ENCODE data around the gene HDDC3.
A peak's percentile ranks its signal among the peaks of the same experiment; 100 is the strongest.
"Not testable (repeated sequence)": the region's sequence is repeated elsewhere in the genome, so short reads cannot be mapped to it uniquely, and the experiment has no call there.

The HDDC3 gene

DNA sequence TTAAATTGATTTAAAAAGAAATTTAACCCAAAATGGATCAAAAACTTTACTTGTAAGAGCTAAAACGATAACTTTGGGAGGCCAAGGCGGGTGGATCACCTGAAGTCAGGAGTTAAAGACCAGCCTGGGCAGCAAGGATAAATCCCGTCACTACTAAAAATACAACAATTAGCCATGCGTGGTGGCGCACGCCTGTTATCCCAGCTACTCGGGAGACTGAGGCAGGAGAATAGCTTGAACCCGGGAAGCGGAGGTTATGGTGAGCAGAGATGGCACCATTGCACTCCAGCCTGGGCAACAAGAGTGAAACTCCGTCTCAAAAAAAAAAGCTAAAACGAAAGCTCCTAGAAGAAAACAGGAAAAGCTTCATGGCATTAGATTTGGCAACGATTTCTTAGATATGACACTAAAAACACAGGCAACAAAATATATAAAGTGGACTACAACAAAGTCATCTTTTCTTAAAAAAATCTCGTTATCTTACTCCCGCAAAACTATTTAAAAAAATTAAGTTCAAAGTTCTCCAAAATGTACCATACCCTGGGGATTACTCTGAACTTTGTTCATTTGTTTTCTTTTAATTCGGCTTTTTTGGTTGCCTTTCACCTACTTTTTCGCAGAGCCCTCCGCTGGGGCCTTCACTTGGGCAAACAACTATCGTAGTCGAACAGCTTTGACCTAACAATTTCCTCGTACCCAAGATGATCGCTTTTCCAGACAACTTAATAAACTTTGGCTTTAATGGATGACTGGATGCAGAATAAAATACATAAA is 2.9 kb downstream of the HDDC3 start:
- Mint-ChIP-seq H3K27me3 (ENCODE audit: low read depth) (no peaks in the 10 kb centered on the region), H3K36me3 (ENCODE audit: low read depth) (peaks cover 5% of the 10 kb centered on the region), H3K9me3 (no peaks in the 10 kb centered on the region), H3K4me3 (peak overlapping the region; percentile 98), H3K27ac (peak overlapping the region; percentile 100), H3K4me1 (ENCODE audit: low read depth) (peaks cover 48% of the 10 kb centered on the region)

DNA sequence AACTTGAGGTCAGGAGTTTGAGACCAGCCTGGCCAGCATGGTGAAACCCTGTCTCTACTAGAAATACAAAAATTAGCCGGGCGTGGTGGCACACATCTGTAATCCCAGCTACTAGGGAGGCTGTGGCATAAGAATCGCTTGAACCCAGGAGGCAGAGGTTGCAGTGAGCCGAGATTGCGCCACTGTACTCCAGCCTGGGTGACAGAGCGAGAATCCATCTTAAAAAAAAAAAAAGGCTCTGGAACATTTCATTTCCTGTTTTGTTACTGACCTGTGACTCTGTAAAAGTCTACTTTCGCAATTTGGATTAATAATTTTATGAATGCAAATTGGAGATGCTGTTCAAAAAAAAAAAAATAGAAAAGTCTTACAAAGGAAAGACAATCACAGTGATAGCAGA is 4.2 kb downstream of the HDDC3 start:
- H3K4me1 Mint-ChIP-seq (ENCODE audit: low read depth), result peaks cover 47% of the 10 kb centered on the region
- peak overlapping the region; percentile 67 for H3K4me3 Mint-ChIP-seq
- H3K27ac Mint-ChIP-seq, result peak overlapping the region; percentile 71
- H3K9me3 Mint-ChIP-seq; H3K27me3 Mint-ChIP-seq (ENCODE audit: low read depth); H3K36me3 Mint-ChIP-seq (ENCODE audit: low read depth): not testable (repeated sequence)

DNA sequence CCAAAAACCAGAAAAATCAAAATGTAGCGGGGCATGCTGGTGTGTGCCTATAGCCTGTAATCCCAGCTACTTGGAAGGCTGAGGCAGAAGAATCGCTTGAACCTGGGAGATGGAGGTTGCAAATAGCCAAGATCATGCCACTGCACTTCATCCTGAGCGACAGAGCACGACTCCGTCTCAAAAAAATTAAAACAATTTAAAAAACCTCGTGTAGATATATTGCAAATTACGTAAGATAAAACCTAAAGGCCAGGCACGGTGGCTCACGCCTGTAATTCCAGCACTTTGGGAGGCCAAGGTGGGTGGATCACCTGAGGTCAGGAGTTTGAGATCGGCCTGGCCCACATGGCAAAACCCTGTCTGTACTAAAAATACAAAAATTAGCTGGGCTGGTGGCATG is 5.6 kb downstream of the HDDC3 start:
- H3K27ac Mint-ChIP-seq; H3K27me3 Mint-ChIP-seq (ENCODE audit: low read depth); H3K4me3 Mint-ChIP-seq; H3K9me3 Mint-ChIP-seq: not testable (repeated sequence)
- H3K4me1 Mint-ChIP-seq (ENCODE audit: low read depth), result peaks cover 54% of the 10 kb centered on the region
- H3K36me3 Mint-ChIP-seq (ENCODE audit: low read depth), result peaks cover 12% of the 10 kb centered on the region

DNA sequence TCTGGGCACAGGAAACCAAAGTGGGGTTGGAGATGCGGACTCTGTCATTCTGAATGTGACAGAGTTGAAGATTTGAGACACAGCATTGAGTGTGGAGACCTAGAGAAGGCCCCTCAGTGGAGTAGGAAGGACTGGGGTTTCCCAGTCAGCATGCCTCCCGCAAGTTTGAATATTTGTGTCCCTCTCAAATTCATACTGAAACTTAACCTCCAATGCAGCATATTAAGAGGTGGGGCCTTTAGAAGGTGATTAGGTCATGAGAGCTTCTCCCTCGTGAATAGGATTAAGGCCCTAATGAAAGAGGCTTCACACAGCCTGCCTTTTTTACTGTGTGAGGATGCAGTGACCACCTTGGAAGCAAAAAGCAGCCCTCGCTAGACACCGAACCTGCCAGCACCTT is 8.0 kb downstream of the HDDC3 start:
- Mint-ChIP-seq H3K36me3 (ENCODE audit: low read depth) (peaks cover 32% of the 10 kb centered on the region), H3K4me3 (peak overlapping the region; percentile 18), H3K27me3 (ENCODE audit: low read depth) (no peaks in the 10 kb centered on the region), H3K9me3 (no peaks in the 10 kb centered on the region), H3K4me1 (ENCODE audit: low read depth) (peaks cover 45% of the 10 kb centered on the region), H3K27ac (peak overlapping the region; percentile 84)

DNA sequence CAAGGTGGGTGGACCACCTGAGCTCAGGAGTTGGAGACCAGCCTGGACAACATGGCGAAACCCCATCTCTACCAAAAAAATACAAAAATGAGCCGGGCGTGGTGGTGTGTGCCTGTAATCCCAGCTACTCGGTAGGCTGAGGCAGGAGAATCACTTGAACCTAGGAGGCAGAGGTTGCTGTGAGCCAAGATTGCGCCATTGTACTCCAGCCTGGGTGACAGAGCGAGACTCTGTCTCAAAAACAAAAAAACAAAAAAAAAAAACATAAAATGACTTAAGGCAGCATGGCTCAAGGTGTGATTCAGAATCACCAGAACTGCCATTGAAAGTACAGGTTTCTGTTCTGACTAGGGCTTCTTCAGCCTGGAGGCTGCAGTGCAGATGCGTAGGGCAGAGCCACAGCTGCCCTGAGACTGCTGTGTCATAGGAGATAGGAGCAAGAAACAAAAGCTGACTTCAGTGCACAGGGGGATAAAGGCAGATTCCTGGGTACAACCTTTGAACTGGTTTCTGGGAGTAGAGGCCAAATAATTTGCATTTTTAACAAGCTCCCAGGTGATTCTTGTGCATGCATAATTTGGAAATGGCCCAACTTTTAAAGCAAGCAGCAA is 9.5 kb downstream of the HDDC3 start:
- H3K9me3 Mint-ChIP-seq; H3K27me3 Mint-ChIP-seq (ENCODE audit: low read depth): not testable (repeated sequence)
- Mint-ChIP-seq H3K4me3 (peak overlapping the region; percentile 5), H3K4me1 (ENCODE audit: low read depth) (peaks cover 38% of the 10 kb centered on the region), H3K36me3 (ENCODE audit: low read depth) (peaks cover 41% of the 10 kb centered on the region), H3K27ac (peak overlapping the region; percentile 84)

DNA sequence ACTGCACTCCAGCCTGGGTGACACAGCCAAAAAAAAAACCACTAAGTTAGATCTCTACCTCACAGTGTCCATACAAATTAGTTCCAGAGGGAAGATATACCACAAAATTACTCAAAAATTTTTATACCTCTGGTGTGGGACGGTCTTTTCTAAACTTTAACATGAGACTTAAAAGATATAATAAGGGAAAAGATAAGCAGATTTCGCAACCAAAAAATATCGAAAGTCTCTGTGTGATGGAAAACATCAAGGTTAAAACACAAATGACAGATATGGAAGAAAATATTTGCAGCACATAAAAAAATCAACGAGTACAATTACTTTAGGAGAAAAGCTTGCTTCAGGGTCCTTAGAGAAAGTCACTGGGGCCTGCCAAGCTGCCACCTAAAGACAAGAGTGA is 10.5 kb downstream of the HDDC3 start:
- no peak overlapping the region for H3K4me3 Mint-ChIP-seq
- H3K27ac Mint-ChIP-seq, result peak overlapping the region; percentile 55
- H3K27me3 Mint-ChIP-seq (ENCODE audit: low read depth), result no peaks in the 10 kb centered on the region
- no peaks in the 10 kb centered on the region for H3K9me3 Mint-ChIP-seq
- H3K36me3 Mint-ChIP-seq (ENCODE audit: low read depth), result peaks cover 48% of the 10 kb centered on the region
- H3K4me1 Mint-ChIP-seq (ENCODE audit: low read depth), result peaks cover 38% of the 10 kb centered on the region

DNA sequence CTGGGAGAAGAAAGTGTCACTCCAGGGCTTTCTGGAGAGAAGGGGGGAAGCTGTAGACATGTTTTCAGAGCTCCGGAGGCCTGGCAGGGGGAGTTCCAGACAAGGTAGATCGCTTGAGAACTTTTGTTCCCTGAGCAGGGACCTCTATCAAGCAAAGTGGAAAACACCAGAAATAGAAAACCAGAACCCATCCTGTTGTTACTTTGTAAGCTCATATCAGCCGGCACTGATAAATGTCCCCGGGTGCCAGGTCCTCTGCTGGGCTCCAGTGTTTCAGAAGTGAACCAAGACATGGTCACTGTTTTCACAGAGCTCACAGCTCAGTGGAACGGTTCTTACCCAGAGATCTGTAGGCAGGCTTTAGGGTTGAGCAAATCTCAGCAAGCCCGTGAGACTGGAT is 13.5 kb downstream of the HDDC3 start:
- no peak overlapping the region for H3K27ac Mint-ChIP-seq
- H3K9me3 Mint-ChIP-seq, result no peaks in the 10 kb centered on the region
- peaks cover 24% of the 10 kb centered on the region for H3K4me1 Mint-ChIP-seq (ENCODE audit: low read depth)
- peaks cover 69% of the 10 kb centered on the region for H3K36me3 Mint-ChIP-seq (ENCODE audit: low read depth)
- no peaks in the 10 kb centered on the region for H3K27me3 Mint-ChIP-seq (ENCODE audit: low read depth)
- no peak overlapping the region for H3K4me3 Mint-ChIP-seq

DNA sequence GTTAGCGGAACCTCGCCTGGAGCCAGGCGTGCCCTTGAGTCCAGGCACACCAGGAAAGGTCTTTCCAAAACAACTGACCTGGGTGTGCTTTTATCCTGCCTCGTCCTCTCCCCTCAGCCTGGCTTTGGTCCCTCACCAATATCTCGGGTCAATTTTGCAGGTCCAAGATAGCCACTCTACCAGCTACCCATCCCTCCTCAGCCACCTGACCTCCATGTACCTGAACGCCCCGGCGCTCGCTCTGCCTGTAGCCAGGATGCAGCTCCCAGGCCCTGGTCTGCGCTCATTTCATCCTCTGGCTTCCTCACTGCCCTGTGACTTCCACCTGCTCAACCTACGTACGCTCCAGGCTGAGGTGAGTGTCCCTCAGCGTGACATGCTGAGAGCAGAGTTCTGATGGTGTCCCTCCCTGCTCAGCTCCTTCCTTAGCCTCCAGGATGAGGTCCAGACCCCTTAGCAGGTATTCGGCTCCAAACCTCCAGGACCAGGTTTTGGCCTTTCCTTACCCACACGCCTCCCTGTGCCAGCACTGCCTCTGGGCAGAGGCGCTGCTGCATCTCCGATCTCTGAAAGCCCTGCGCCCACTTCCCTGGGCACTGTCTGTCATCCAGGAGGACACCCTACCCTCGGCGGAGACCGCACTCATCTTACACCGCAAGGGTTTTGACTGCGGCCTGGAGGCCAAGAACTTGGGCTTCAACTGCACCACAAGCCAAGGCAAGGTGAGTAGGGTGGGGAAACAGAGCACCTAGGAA is 14.1 kb downstream of the HDDC3 start:
- Mint-ChIP-seq H3K27me3 (ENCODE audit: low read depth) (no peaks in the 10 kb centered on the region), H3K4me1 (ENCODE audit: low read depth) (peaks cover 19% of the 10 kb centered on the region), H3K27ac (no peak overlapping the region), H3K36me3 (ENCODE audit: low read depth) (peaks cover 75% of the 10 kb centered on the region), H3K9me3 (no peaks in the 10 kb centered on the region), H3K4me3 (no peak overlapping the region)

DNA sequence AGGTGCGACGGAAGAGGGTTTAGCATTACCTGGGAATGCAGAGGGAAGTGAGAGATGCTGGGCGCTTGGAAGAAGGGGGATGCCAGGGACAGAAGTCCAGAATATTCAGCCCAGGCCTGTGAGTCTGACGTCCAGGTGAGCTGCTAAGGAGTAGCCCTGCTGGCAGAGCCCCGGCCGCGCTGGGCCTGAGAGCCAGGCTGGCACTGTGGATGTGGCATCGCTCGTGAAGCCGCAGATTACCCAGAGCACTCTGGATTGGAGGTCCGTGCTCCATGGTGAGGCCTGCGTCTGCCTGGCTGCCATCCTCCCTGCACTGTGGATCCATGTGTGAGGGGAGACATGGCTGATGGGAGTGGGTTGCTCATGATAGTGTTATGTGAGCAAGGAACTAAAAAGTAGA is 14.8 kb downstream of the HDDC3 start:
- no peaks in the 10 kb centered on the region for H3K27me3 Mint-ChIP-seq (ENCODE audit: low read depth)
- no peaks in the 10 kb centered on the region for H3K9me3 Mint-ChIP-seq
- no peak overlapping the region for H3K4me3 Mint-ChIP-seq
- H3K36me3 Mint-ChIP-seq (ENCODE audit: low read depth), result peaks cover 77% of the 10 kb centered on the region
- peaks cover 15% of the 10 kb centered on the region for H3K4me1 Mint-ChIP-seq (ENCODE audit: low read depth)
- H3K27ac Mint-ChIP-seq, result no peak overlapping the region

DNA sequence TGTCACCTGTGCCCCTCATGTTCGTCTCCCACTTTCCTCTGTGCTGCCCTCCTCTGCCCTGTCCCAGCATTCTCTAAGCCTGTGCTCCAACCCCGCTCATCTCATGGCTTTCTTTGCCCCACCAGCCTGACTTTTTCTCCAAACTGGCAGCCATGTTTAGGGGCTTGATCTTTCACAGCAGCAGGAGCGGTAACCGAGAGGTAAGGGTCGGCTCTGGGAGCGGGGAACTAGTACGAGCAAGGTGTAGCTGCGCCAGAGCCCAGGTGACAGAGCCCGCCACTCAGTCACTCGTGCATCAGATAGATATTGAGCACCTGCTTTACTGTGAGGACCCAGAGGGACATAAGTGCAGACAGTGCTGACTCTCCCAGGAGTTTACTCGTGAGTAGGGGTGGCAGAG is 15.9 kb downstream of the HDDC3 start:
- Mint-ChIP-seq H3K4me3 (no peak overlapping the region), H3K9me3 (no peaks in the 10 kb centered on the region), H3K36me3 (ENCODE audit: low read depth) (peaks cover 70% of the 10 kb centered on the region), H3K4me1 (ENCODE audit: low read depth) (peaks cover 6% of the 10 kb centered on the region), H3K27ac (no peak overlapping the region), H3K27me3 (ENCODE audit: low read depth) (no peaks in the 10 kb centered on the region)

DNA sequence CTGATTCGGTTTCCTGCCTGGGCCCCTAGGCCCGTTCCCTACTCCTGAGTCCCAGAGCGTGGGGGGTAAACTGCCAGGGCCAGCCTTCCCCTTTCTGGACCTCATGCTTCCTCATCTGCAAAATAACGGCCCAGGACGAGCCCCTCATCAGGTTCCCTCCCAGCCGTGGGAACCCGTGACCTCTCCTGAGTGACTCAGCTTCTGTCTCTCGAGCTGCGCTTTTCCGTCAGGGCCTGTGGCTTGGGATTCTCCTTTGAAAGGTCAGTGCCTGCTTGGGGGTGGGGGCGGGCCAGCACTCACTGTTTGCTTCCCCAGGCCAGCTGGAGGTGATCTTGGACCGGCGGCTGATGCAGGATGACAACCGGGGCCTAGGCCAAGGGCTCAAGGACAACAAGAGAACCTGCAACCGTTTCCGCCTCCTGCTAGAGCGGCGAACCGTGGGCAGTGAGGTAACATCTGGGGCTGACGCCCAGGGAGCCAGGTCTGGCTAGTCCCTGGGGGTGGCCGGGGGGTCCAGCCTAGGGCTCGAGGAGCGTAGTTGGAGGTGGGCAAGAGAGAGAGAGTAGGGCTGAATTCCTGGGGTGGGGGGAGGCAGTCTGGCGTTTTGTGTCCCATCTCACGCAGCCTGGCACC is 16.4 kb downstream of the HDDC3 start:
- no peaks in the 10 kb centered on the region for H3K9me3 Mint-ChIP-seq
- H3K4me3 Mint-ChIP-seq, result no peak overlapping the region
- no peaks in the 10 kb centered on the region for H3K27me3 Mint-ChIP-seq (ENCODE audit: low read depth)
- H3K36me3 Mint-ChIP-seq (ENCODE audit: low read depth), result peaks cover 67% of the 10 kb centered on the region
- no peak overlapping the region for H3K27ac Mint-ChIP-seq
- H3K4me1 Mint-ChIP-seq (ENCODE audit: low read depth), result peaks cover 3% of the 10 kb centered on the region

DNA sequence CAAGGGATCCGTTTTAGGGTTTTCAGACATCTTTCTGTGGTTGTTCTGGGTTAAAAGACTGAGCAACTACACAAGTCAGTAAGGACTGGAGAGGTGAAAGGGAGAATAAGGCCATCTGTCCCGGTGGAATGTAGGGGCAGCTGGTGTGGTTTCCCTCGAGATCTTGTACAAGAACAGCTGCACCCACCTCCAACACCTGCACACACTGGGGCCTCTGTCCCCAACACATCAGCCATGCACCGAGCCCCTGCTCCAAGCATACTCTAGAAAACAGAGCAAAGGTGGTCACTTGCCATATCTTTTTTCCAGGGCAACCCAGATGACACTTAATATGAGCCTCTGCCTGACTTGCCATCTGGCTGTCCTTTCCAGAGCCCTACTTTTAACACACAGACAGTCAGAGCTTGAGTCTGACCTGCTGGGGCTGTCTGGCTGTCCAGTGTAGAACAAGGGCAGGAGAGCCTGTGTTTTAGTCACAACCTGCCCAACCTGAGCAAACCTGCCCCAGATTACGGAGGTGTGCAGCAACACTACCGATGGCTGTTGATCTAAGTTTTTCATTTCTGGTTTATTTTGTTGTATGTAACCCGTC is 17.0 kb downstream of the HDDC3 start:
- Mint-ChIP-seq H3K4me3 (no peak overlapping the region), H3K4me1 (ENCODE audit: low read depth) (peaks cover 3% of the 10 kb centered on the region), H3K27me3 (ENCODE audit: low read depth) (no peaks in the 10 kb centered on the region), H3K27ac (no peak overlapping the region), H3K36me3 (ENCODE audit: low read depth) (peaks cover 65% of the 10 kb centered on the region), H3K9me3 (no peaks in the 10 kb centered on the region)

DNA sequence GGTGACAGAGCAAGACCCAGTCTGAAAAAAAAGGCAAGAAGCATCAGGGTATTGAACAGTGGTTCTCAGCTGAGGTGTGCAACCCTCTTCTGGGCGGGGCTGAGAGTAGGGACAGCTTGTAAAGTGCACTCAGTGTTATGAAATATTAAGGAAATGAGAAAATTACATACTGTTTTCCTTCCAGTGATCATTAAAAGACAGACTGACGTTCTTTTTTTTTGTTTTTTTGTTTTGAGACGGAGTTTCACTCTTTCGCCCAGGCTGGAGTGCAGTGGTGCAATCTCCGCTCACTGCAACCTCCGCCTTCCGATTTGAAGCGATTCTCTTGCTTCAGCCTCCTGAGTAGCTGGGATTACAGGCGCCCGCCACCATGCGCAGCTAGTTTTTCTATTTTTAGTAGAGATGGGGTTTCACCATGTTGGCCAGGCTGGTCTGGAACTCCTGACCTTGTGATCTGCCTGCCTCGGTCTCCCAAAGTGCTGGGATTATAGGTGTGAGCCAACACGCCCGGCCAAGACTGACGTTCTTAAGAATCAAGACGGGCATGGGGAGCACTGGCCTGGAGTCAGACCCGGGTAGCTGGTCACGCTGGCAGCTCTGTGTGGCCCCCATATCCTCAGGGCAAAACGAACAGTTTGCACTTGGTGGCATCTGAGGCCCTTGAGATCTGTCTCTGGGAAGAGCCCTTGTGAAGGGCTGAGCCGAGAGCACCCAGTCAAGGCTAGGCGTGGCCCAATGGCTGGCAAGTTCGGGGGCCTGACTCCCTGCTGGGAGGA is 17.9 kb downstream of the HDDC3 start:
- Mint-ChIP-seq H3K27ac (no peak overlapping the region), H3K4me1 (ENCODE audit: low read depth) (no peaks in the 10 kb centered on the region), H3K9me3 (no peaks in the 10 kb centered on the region), H3K4me3 (no peak overlapping the region), H3K36me3 (ENCODE audit: low read depth) (peaks cover 57% of the 10 kb centered on the region), H3K27me3 (ENCODE audit: low read depth) (no peaks in the 10 kb centered on the region)

Data from T-helper 1 cell treated with Interleukin-12 subunit alpha and Interleukin-12 subunit beta and Interleukin-4 antibody, amounts not matched to agents 30 μg/mL and 1 μg/mL, for 36 hours (primary cell).